ENCODE results near the gene PMFBP1. TPM values are rescaled to one million over a fixed set of nuclear protein-coding genes. Genes with fewer than 3 reads are reported as not detected.

Gene PMFBP1
- total and polyA plus RNA-seq, 4 donors = 0.62 to 1.3 (median 1.0) TPM

- Histone ChIP-seq H3K9ac (ENCODE audit: insufficient read depth in 1 of 2, low read length in 2 of 2) (no peak overlapping the region), H3K4me3 (no peak overlapping the region), H3K9me3 (ENCODE audit: control insufficient read depth in 4 of 4, insufficient read depth in 3 of 4, low read length in 3 of 4) (no peaks in the 10 kb centered on the region), H3K27ac (ENCODE audit: low read depth in 1 of 2, low read length in 1 of 2) (peak overlapping the region in 1 of 2 donors; percentile 88), H3K36me3 (ENCODE audit: control insufficient read depth in 4 of 4, insufficient read depth in 4 of 4, low read length in 4 of 4) (peaks cover 0 to 4% (median 2%) of the 10 kb centered on the region in 4 donors), H3K4me1 (ENCODE audit: control insufficient read depth in 5 of 5, insufficient read depth in 5 of 5, low read length in 5 of 5) (peaks cover 0 to 2% (median 0%) of the 10 kb centered on the region in 5 donors), H3K27me3 (ENCODE audit: control insufficient read depth in 3 of 3, insufficient read depth in 3 of 3, low read length in 2 of 3) (no peaks in the 10 kb centered on the region)
- ATAC-seq (ENCODE audit: insufficient read depth, low FRiP score) (no peak), DNase-seq (peak in 2 of 3 donors; percentile 30 to 36)
- TF ChIP-seq CTCF (IDR thresholded peaks at IDR 0.05; ENCODE audit: control extremely low read depth, extremely low read depth) = no peak
- WGBS, 2 donors = 77 to 91% methylated on average over 8 of the region's 8 CpGs
Observed at GRCh38 chr16:72073560-72074230, 98.3 kb downstream of the PMFBP1 start.

DNA sequence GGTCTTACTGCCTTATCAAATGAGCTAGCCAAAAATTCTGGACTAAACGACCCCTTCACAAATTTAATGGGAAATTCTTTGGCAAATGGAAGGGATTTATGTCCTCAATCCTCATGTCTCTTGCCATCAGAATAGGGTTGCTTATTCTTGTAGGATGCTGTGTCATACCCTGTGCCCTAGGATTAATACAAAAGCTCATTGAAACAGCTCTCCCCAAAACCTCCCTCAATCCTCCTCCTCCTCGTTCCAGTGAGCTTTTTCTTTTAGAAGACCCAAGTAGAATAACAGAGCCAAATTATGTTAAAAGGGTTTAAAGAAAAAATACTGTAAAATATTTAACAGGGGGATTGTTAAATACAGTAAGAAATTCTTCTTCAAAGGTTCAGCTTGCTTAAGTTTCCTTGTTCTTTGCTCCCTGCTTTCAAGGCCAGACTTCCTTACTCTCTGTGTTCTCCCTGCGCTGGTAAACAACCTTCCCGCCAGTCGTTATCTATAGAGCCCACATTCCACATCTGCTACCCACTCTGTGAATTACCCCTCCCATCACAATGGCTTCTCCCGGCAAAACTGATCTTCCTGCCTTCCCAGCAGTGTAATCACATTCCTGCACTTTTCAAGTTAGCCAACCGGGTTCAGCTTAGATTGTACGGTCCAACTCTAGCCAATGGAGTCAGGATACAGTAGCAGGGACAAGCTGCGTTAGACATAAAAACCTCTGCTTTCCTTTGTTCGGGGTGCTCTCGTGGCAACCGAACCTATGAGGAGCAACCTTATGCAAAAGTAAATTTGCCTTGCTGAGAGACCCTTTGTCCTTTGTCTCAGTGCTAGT, 99.2 kb downstream of the PMFBP1 start:
- Histone ChIP-seq H3K4me1 (ENCODE audit: control insufficient read depth in 5 of 5, insufficient read depth in 5 of 5, low read length in 5 of 5) (peaks cover 0 to 2% (median 0%) of the 10 kb centered on the region in 5 donors), H3K9me3 (ENCODE audit: control insufficient read depth in 4 of 4, insufficient read depth in 3 of 4, low read length in 3 of 4) (no peaks in the 10 kb centered on the region), H3K36me3 (ENCODE audit: control insufficient read depth in 4 of 4, insufficient read depth in 4 of 4, low read length in 4 of 4) (peaks cover 0 to under 1% (median 0%) of the 10 kb centered on the region in 4 donors), H3K9ac (ENCODE audit: insufficient read depth in 1 of 2, low read length in 2 of 2) (peak overlapping the region in 1 of 2 donors; percentile 58), H3K4me3 (no peak overlapping the region), H3K27ac (ENCODE audit: low read depth in 1 of 2, low read length in 1 of 2) (peak overlapping the region; percentile 1 to 88), H3K27me3 (ENCODE audit: control insufficient read depth in 3 of 3, insufficient read depth in 3 of 3, low read length in 2 of 3) (no peaks in the 10 kb centered on the region)
- DNase-seq (peak; percentile 39 to 58 (median 55)), ATAC-seq (ENCODE audit: insufficient read depth, low FRiP score) (peak; percentile 38)
- 53 to 71% methylated on average over 12 of the region's 12 CpGs for WGBS, 2 donors
- TF ChIP-seq CTCF (IDR thresholded peaks at IDR 0.05; ENCODE audit: control extremely low read depth, extremely low read depth) = no peak

Other genes starting within 250 kb of the PMFBP1 start
- gene PKD1L3, start 171.8 kb downstream of the PMFBP1 start, total RNA-seq = under 1 TPM; 0.28 to 0.46 TPM
- gene PKD1L3, start 171.8 kb downstream of the PMFBP1 start, polyA plus RNA-seq = under 1 TPM; 0.04 to 0.05 TPM
- gene DHODH, start 163.4 kb downstream of the PMFBP1 start, total RNA-seq = 10 to 100 TPM in 1 of 2 donors, 1 to 10 TPM in 1; 8.5 to 14.0 TPM
- gene DHODH, start 163.4 kb downstream of the PMFBP1 start, polyA plus RNA-seq = 10 to 100 TPM in 1 of 2 donors, 1 to 10 TPM in 1; 8.4 to 11.8 TPM
- 100 to 1,000 TPM in 1 of 2 donors, 1 to 10 TPM in 1; 8.0 to 450 TPM for gene HP, start 117.7 kb downstream of the PMFBP1 start, total RNA-seq
- 1,000 to 10,000 TPM in 1 of 2 donors, 100 to 1,000 TPM in 1; 673 to 1,570 TPM for gene HP, start 117.7 kb downstream of the PMFBP1 start, polyA plus RNA-seq
- gene HPR, start 108.9 kb downstream of the PMFBP1 start, total RNA-seq = under 1 TPM in 1 of 2 donors, not detected in 1; 0.49 TPM
- 1 to 10 TPM; 1.9 to 2.4 TPM for gene HPR, start 108.9 kb downstream of the PMFBP1 start, polyA plus RNA-seq
- gene TXNL4B, start 78.5 kb downstream of the PMFBP1 start, total RNA-seq = 10 to 100 TPM; 14.2 to 17.7 TPM
- 10 to 100 TPM in 1 of 2 donors, 1 to 10 TPM in 1; 5.4 to 11.2 TPM for gene TXNL4B, start 78.5 kb downstream of the PMFBP1 start, polyA plus RNA-seq
- 10 to 100 TPM; 39.6 to 62.3 TPM for gene DHX38, start 78.3 kb downstream of the PMFBP1 start, total RNA-seq
- gene DHX38, start 78.3 kb downstream of the PMFBP1 start, polyA plus RNA-seq = 10 to 100 TPM; 45.2 to 45.9 TPM